HG02759 (cell line): Measurements from ENCODE around the gene POP4.

ENCODE experiments used
- ATAC-seq: cut with Tn5 transposase; IDR thresholded peaks from one replicate; pipeline ENCODE4 v1.9.1; 2021; ENCODE audit warnings: mild to moderate bottlenecking, moderate library complexity; ENCODE audit not compliant: unreplicated experiment

The POP4 gene

GRCh38 chr19:29660835-29661234 is 54.8 kb downstream of the POP4 start:
- no peak for ATAC-seq

GRCh38 chr19:29662278-29662603 is 56.2 kb downstream of the POP4 start:
- ATAC-seq, result no peak

GRCh38 chr19:29662604-29663404 is 56.7 kb downstream of the POP4 start:
- no peak for ATAC-seq

- no peak for ATAC-seq
These were observed 58.0 kb downstream of the POP4 start for GRCh38 chr19:29663861-29664752.

- ATAC-seq, result no peak
These were observed 58.7 kb downstream of the POP4 start for GRCh38 chr19:29664753-29665214.

- peak; percentile 92 for ATAC-seq
These were observed 59.2 kb downstream of the POP4 start, which contains the start of gene PLEKHF1 for GRCh38 chr19:29665215-29665825. Gene PLEKHF1, plus strand, starts transcription at chr19:29665461. Its CDS starts 8,379 bp downstream, at chr19:29673840.

GRCh38 chr19:29665826-29666577 is 59.9 kb downstream of the POP4 start:
- ATAC-seq, result peak; percentile 13
